Hepatic stellate cell (primary cell): ENCODE results near the gene ANO9.
A peak's percentile ranks its signal among the peaks of the same experiment; 100 is the strongest.
"Not testable (repeated sequence)": the region's sequence is repeated elsewhere in the genome, so short reads cannot be mapped to it uniquely, and the experiment has no call there.

Experiments
- DNase-seq: peaks from one replicate; pipeline ENCODE4 v3.0.0; 2011; ENCODE audit warnings: low spot score

The ANO9 gene

DNA sequence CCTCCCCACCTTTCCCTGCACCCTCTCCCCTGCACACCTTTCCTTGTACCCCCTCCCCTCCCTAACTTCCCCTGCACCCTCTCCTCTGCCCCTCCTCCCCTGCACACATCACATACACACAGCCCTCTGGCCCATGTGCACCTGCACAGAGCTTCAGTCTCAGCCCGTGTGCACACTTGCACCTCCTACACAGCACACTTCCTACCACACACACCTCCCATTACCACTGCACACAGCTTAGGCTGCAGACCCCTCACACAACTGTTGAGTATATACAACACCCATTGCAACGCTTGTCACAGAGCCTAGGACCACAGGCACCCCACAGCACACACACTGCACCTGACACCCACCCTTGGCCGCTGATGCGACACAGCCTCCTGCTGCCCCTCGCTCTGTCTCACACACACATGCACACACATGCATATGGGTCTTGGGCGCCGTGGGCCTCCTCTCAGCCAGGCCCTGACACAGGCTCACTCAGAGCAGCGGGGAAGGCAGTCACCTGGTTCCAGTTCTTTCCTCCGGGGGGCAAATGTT lies 27.4 kb downstream of the ANO9 start:
- DNase-seq, result no peak

DNA sequence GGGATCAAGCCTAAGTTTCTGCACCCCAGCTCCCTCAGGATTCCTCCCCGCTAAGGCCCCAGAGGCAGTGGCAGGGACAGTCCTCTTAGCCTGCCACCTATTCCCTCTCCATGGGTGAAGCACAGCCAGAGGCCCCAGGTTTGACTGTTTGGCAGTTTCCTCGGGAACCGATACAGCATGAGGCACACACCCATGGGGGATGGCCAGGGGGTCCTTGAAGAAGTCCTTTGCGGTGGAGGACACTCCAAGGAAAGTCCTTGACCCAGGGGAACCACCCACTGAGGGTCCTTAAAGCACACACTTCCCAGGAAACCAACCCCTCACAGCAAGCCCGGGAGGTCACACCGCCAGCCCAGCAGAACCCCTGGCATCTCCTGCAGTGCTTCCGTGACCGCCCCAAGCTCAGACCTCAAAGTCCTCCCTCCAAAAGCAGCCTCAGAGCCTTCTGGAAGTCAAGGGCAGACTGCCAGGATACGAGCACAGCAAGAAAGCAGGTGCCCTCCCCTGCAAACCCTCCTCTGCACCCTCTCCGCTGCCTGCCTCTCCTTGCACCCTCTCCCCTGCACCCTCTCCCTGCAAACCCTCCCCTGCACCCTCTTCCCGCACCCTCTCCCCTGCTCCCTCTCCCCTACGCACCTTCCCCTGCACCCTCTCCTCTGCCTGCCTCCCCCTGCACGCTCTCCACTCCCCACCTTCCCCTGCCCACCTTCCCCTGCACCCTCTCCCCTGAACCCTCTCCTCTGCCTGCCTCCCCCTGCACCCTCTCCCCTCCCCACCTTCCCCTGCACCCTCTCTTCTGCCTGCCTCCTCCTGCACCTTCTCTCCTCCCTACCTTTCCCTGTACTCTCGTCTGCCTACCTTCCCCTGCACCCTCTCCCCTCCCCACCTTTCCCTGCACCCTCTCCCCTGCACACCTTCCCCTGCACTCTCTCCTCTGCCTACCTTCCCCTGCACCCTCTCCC lies 28.4 kb downstream of the ANO9 start:
- DNase-seq, result no peak

DNA sequence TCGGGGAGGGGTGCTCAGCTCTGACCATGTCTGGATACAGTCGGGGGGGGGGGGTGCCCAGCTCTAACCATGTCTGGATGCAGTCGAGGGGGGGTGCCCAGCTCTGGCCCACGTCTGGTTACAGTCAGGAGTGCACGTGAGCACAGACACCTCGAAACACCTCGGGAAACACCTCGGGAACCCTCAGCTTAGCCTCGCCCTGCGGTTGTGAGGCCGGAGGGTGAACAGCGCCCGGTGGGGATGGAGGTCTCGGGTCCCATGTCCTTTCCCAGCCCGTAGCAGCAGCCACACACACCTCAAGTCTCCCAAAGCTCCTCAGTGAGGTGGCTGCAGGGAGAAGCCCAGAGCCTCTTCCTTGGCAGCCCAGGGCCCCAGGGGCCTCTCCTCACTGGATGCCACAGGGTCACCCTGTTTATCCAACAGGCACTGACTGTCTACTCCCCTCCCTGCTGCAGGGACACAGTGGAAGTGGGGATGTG lies 29.1 kb downstream of the ANO9 start:
- DNase-seq, result no peak

DNA sequence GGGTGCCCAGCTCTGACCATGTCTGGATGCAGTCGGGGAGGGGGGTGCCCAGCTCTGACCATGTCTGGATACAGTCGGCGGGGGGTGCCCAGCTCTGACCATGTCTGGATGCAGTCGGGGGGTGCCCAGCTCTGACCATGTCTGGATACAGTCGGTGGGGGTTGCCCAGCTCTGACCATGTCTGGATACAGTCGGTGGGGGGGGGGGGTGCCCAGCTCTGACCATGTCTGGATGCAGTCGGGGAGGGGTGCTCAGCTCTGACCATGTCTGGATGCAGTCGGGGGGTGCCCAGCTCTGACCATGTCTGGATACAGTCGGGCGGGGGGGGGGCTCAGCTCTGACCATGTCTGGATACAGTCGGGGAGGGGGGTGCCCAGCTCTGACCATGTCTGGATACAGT lies 30.3 kb downstream of the ANO9 start:
- DNase-seq, result not testable (repeated sequence)

DNA sequence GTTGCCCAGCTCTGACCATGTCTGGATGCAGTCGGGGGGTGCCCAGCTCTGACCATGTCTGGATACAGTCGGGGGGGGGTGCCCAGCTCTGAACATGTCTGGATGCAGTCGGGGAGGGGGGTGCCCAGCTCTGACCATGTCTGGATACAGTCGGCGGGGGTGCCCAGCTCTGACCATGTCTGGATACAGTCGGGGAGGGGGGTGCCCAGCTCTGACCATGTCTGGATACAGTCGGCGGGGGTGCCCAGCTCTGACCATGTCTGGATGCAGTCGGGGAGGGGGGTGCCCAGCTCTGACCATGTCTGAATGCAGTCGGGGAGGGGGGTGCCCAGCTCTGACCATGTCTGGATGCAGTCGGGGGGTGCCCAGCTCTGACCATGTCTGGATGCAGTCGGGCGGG lies 31.1 kb downstream of the ANO9 start:
- not testable (repeated sequence) for DNase-seq

DNA sequence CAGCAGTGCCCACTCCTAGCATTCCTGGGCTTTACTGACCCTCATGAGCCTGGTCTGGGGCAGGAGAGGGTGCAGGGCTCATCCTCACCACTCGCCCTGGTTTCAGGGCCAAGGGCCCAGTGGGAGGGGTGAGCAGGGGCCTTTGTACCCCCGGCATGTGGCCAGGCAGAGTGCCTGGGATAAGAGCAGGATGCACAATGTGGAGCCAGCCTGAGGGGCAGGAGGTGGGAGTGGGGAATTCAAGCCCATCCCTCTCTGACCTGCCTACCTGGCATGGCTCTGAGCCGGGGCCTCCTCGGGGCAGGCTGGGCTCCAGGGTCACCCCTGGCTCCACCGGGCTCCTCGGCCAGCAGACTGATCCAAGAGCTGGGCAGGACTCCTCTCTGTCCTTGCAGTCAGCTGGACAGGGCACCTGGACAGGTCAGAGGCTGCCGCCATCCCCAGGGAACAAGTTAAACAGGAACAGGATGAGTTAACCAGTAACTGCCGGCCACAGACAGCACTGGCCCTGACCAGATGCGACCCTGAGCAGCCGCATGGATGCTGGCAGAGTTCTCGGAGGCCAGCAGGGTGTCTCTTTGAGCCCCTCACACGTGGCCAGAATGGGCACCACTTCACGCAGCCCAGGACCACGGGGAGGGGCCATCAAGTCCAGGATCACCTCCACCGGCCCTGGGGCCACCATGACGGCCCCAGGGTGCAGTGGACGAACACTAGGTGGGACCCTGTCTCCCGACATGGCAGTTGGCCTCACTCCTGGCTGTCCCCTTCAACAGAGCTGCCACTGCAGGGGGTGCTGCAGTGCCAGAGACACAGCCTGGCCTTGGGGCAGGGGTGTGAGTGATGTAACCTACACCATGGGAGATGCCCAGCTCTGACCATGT lies 32.0 kb downstream of the ANO9 start:
- no peak for DNase-seq

DNA sequence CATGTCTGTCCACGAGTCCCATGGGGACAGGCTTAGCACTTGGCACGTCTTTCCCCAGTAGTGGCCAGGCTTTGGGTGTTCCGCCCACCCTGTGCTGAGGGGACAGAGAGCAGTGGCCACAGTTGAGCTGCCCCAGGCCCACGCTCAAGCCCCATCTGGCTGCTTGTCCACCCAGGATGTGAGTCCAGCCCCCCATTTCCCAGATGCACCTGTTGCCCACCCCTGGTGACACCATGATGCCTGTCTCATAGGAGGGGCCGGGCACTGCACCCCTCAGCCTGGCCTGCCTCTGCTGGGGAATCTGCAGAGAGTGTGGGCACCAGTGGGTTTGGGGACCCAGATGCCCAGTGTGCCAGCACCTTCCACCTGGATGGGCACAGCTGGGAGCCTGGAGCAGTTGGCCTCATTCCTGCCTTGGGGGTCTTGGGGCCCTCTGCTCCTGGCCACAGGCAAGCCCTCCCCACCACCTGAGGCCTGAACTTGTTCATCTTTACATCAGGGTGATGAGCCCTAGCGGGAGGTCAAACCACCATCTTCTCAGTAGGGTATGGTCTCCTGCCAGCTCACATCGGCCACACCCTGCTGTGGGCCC lies 32.7 kb downstream of the ANO9 start:
- no peak for DNase-seq

DNA sequence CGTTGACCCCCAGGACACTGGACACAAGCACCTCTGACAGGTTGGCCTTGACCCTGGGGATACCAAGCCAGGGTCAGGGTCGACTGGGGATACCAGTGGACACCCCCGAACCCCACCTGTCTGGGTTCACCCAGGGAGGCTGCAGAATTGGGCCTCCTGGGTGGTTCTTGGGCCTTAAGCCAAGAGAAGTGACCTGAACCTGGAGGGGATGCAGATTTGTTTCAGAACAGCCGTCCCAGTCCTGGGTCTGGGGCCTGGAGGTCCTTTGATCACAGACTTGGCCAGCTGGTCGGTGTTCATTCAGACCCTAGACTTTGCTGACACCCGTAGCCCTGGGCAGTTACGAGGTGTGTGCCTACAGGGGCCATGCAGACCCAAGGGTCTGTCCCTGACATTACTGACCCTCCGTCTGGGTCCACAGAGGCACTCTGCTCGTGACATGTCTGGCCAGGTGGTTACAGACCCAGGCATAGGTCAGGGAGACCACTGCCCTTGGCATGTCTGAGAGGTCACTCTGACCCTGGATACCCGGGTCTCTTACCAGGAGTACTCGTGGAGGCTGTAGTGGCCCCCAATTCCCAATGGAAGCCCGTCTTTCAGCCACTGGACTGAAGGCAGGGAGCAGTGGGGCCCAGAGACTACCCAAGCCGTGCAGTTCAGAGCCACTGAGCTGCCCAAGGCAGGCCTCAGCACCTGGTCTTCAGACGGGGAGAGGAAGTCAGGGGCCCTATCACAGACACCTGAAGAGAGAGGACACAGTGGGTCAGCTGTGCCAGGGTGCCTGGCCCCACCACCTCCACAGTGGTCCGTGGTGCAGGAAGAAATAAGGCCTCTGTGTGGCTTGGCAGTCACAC lies 33.4 kb downstream of the ANO9 start:
- no peak for DNase-seq

DNA sequence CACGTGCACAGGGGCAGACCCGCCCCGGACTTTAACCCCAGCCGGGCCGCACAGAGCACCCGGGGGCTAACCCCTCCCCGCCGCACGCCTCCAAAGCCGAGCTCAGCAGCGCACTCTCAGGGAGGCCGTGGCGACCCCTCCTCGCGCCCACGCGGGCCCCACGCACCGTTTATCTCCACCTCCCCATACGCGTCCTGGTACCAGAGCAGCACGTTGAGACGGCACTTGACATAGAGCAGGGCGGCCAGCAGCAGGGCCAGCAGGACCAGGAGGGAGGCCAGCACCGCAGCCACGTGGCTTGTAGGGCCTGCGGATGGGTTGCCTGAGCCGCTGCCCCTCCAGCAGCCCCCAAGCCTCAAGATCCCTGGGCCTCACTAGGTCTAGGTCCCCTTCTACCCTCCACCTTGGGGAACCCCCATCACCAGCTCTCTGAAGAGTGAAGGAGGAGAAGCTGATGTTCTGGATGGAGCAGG lies 34.1 kb downstream of the ANO9 start:
- DNase-seq, result no peak

DNA sequence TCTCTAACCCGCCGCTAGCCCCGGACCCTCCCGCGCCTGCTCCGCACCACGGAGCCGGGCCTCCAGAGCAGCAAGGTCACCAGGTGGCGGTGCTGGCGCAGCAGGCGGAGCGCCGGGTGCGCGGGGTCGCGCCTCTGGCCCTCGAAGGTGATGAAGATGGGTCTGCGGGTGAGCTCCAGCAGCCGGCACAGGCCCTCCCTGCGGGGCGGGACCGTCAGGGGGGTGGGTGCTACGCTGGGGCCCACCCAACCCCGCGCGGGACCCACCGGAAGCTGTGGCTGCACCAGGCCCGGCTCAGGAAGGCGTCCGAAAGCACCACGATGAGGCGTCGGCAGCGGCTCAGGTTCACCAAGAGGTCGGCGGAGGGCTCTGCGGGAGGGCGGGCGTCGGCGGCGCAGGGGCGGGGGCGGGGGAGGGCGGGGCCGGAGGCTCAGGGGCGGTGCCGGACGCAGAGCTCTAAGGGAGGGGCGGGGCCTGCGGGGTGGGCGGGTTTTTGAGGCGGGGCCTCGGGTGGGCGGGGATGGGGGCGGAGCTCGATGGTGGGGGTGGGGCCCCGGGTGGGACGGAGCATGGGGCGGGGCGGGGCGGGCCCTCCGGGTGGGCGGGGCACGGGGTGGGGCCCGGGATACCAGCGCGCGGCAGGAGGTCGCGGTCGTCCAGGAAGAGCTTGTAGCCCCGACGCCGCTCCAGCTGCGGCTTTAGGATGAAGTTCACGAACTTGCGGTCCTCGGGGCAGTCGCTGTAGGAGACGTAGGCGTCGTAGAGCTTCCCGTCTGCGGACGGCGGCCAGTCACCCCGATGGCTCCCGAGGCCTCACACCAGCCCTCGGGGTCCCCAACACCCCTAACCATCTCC lies 34.8 kb downstream of the ANO9 start:
- DNase-seq, result peak; percentile 69

DNA sequence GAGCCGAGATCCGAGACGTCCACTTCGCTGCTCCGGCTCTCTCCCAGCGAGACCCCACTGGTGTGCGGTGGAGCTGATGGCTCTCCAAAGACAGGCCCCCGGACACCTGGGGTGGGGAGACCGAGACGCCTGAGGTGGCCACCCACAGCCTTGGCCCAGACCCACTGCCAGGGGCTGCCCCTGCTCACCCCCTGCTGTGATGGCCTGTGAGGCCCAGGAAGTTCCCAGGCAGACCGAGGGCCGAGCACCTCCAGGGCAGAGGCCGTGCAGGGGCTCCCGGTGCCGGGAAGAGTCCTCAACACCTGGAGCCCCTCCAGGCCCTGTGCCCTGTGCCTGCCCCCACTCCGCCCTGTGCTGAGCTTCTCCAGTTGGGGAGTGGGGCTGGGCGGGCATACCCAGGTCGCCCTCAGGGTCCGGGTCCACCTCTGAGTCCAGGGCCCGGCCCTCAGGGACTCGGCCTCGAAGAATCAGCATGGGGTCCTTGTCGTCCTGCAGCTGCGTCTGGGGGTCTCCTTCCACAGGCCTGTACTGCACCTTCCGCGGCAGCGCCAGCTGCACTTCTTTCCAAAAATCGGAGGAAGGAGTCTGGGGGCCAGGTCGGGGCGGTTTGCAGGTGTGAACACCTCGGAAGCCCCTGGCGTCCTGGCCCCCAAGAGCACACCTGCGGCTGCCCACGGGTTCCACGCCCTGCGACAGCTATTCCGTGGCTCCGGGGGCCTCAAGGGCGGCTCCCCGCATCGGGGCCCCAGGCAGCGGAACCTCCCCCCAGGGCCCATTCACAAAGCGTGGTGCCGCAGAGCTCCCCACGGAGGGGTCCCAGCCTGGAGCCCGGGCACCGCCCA lies 35.6 kb downstream of the ANO9 start:
- no peak for DNase-seq

DNA sequence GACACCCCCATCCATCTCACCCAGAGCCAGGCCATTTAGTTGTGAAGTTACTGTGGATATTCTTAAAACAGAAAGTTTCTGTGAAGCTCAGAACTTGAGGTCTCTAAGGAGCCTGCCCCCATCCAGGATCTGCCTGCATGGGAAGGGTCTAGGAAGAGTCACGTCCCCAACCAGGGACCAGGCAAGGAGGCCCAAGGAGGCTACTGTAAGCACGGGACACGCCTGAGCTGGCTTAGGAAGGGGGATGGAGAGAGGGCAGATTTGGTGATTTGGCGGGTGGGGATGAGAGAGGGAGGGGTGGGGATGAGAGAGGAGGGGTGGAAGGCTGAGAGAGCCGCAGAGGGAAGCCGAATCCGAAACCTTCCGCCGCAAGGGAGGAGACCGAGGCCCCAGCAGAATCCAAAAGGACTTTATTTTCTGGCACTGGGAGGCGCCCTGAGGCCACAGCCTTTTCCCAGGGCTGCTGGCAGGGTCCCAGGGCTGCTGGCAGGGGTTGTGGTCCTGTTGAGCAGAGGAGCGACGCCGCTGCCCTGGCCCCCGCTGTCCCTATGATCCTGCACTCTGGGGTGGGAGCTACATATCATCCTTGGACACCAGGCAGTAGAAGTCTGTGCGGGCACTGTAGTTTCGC lies 36.4 kb downstream of the ANO9 start:
- DNase-seq, result no peak

DNA sequence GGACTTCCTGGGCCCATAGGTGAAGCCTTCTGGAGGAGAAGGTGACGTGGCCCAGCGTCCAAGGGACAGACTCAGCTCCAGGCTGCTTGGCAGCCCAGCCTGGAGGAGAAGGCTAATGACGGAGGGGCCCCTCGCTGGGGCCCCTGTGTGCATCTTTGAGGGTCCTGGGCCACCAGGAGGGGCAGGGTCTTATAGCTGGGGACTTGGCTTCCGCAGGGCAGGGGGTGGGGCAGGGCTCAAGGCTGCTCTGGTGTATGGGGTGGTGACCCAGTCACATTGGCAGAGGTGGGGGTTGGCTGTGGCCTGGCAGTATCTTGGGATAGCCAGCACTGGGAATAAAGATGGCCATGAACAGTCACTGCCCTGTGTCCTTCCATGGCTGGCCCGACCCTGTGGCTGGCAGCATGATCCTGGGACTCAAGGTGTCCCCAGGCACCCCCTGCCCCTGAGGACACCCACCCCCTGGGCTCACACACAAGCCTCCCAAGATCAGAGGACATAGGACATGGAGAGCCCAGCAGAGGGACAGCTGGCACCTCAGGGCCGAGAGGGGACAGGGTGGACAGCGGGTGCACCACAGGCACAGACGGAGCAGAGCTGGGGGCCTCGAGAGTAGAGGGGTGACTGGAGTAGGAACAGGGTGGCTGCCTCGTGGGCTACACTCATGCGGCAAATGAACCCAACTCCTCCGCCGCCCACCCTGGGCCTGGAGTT lies 37.1 kb downstream of the ANO9 start:
- DNase-seq, result no peak

DNA sequence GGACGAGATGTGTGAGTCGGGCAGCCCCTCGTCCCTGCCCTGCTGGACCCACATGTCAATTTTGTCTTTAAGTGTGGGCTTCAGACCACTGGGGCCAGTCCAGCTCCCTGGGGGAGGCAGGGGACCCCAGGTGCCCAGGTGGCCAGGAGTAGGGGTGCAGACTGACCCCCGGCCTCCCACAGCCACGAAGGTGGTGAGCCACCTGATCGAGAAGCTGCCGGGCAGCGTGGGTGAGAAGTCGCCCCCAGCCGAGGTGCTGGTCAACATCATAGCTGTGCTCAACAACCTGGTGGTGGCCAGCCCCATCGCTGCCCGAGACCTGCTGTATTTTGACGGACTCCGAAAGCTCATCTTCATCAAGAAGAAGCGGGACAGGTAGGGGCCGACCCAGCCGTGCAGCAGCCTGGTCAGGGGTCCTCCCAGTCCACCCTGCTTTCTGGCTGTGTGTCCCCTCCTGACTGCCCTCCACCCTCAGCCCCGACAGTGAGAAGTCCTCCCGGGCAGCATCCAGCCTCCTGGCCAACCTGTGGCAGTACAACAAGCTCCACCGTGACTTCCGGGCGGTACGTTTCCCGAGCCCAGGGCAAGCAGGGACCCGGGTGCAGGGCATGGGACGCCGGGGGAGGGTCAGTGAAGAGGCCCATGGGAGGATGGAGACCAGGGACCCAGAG lies 37.9 kb downstream of the ANO9 start:
- no peak for DNase-seq

DNA sequence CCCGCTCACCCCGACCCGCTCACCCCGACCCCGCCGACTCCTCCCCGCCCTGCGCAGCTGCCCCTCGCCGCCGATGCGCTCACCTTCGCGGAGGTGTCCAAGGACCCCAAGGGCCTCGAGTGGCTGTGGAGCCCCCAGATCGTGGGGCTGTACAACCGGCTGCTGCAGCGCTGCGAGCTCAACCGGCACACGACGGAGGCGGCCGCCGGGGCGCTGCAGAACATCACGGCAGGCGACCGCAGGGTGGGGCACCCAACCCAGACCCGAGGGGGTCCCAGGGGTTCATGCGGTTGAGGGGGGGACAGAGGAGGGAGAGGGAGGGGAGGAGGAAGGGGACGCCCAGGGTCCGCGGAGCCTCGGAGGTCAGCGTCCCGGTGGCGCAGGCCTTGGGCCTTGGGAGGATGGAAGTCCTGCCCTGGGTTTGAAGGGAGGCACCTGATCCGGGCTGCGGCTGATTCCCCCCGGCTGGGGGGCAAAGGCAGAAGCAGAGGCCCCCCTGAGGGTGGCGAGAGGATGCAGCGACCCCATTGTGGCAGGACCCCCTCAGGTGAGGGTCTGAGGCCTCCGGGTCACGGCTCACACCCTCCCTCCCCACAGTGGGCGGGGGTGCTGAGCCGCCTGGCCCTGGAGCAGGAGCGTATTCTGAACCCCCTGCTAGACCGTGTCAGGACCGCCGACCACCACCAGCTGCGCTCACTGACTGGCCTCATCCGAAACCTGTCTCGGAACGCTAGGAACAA lies 38.6 kb downstream of the ANO9 start:
- DNase-seq, result no peak

DNA sequence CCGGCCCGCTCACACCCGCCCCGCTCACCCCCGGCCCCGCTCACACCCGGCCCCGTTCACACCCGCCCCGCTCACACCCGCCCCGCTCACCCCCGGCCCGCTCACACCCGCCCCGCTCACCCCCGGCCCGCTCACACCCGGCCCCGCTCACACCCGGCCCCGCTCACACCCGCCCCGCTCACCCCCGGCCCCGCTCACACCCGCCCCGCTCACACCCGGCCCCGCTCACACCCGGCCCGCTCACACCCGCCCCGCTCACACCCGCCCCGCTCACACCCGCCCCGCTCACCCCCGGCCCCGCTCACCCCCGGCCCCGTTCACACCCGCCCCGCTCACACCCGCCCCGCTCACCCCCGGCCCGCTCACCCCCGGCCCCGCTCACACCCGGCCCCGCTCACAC lies 40.6 kb downstream of the ANO9 start:
- DNase-seq, result not testable (repeated sequence)

DNA sequence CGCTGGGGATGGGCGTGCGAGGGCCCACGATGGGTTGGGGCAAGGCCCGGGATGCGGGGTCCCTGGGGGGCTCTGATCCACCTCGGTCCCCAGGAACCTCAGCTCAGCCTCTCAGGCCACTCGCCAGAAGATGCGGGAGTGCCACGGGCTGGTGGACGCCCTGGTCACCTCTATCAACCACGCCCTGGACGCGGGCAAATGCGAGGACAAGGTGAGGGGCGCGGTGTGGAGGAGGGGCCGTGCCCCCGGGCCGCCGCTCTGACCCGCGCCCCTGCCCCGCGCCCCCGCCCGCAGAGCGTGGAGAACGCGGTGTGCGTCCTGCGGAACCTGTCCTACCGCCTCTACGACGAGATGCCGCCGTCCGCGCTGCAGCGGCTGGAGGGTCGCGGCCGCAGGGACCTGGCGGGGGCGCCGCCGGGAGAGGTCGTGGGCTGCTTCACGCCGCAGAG lies 41.5 kb downstream of the ANO9 start:
- DNase-seq, result no peak
